Stimulated activated naive CD8-positive, alpha-beta T cell treated with anti-CD3 and anti-CD28 coated beads, Interleukin-15, Interleukin-2, amounts not matched to agents 100 ng/mL and 50 ng/mL, for 24 hours (primary cell): Measurements from ENCODE around the gene AFF2.

Experiments used
- H3K27ac Mint-ChIP-seq: one replicate; pipeline ENCODE4 v1.8.0; 2021; ENCODE audit warnings: mild to moderate bottlenecking, mixed read lengths
- H3K27me3 Mint-ChIP-seq: one replicate; pipeline ENCODE4 v1.8.0; 2021; ENCODE audit warnings: mixed read lengths
- H3K36me3 Mint-ChIP-seq: one replicate; pipeline ENCODE4 v1.8.0; 2021; ENCODE audit warnings: low read depth, mixed read lengths
- H3K4me1 Mint-ChIP-seq: one replicate; pipeline ENCODE4 v1.8.0; 2021; ENCODE audit warnings: low read depth, mixed read lengths
- H3K4me3 Mint-ChIP-seq: one replicate; pipeline ENCODE4 v1.8.0; 2021; ENCODE audit warnings: mild to moderate bottlenecking, mixed read lengths
- H3K9me3 Mint-ChIP-seq: one replicate; pipeline ENCODE4 v1.8.0; 2021; ENCODE audit warnings: mixed read lengths

Gene AFF2

DNA sequence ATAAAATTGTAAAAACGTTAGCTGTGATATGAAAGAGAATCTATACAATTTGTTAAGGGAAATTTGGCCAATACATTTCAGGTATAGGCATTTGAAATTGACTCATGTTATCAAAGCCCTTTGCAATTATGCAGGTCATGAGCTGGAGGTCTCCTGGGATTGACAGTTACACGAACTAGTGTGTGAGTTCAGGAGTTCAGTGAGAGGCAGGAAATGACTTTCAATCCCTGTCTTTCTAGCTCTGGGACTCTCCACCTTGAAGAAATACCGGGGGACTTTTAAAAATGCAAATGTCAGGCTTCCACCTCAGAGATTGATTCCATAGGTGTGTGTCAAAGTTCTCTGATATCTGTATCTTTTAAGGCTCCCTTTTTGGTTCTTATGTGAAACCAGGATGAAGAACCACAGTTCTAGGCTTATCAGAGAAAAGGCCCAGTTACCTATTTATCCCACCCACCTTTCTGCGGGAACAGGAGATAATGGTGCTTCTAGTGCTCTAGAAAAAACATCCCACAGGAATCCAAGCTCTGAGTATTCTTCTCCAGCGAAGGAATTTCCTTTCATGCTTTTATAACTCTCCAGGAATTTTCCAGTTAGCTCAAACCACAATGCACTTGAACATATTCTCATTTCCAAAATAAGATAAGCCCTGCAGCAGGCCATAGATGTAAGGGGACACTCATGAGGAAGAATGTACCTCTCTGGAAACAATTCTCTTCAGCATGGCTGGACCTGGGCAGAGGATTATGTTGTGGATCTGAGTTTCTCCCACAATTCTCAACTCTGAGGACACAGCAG lies 503.6 kb downstream of the AFF2 start:
- Mint-ChIP-seq H3K27me3 (no peaks in the 10 kb centered on the region), H3K4me1 (no peaks in the 10 kb centered on the region), H3K4me3 (no peak overlapping the region), H3K36me3 (no peaks in the 10 kb centered on the region), H3K27ac (no peak overlapping the region), H3K9me3 (no peaks in the 10 kb centered on the region)

DNA sequence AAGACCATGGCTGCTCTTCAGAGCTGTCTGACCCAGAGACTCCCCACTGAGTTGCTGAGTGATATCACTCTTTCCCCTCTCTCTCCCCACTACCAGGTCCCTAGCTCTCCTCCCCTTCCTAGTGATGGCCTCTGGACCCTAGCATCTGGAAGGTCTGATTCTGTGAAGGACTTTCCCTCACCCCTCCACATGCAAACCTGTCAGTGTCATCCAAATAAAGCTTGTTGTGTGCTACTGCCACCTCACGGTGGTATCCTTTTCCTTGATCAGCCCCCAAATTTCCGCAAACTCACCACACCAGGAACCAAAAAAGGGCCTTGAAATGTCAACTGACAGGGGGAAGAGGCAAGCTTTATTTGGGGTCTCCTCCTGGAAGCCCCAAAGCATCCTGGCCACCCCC lies 504.5 kb downstream of the AFF2 start:
- Mint-ChIP-seq H3K4me1 (no peaks in the 10 kb centered on the region), H3K36me3 (no peaks in the 10 kb centered on the region), H3K27me3 (no peaks in the 10 kb centered on the region), H3K9me3 (no peaks in the 10 kb centered on the region), H3K27ac (no peak overlapping the region), H3K4me3 (no peak overlapping the region)

DNA sequence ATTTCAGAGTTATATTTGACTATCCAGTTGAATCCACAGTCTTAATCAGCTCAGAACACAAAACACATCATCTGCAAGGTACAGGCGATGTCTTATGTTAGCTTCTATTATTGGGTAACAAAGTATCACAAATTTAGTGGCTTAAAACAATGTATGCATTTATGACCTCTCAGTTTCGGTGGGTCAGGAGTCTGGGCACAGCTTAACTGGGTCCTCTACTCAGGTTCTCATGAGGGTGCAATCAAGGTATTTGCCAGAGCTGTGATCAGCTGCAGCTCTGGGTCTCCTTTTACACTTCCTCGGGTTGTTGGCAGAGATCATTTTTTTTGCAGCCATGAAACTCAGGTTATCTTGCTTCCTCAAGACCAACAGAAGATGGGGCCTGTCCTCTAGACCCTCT lies 505.8 kb downstream of the AFF2 start:
- H3K9me3 Mint-ChIP-seq, result no peaks in the 10 kb centered on the region
- H3K27ac Mint-ChIP-seq, result no peak overlapping the region

DNA sequence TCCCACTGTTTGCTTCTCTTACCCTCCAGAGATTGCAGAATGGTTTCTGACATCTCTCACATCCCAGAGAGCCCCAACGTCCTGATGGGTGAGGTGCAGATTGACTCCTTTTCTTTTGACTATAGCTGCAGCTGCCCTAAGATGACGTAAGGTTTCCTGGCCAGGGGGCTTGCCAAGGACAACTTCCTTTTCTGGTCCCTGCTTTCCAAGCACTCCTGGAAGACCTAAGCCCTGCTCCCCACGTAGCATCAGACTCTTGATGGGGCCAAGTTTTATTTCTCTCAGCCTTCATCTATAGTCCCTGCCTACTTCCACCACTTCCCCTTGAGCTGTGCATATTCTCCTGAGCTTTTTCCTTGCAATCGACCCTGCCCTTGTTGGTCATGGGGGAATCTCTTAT lies 507.0 kb downstream of the AFF2 start:
- Mint-ChIP-seq H3K4me3 (no peak overlapping the region), H3K36me3 (no peaks in the 10 kb centered on the region), H3K9me3 (no peaks in the 10 kb centered on the region), H3K27ac (no peak overlapping the region), H3K27me3 (no peaks in the 10 kb centered on the region), H3K4me1 (no peaks in the 10 kb centered on the region)

More for the DNA sequence above, 505.8 kb downstream of the AFF2 start:
- no peaks in the 10 kb centered on the region for H3K27me3 Mint-ChIP-seq
- no peaks in the 10 kb centered on the region for H3K36me3 Mint-ChIP-seq
- no peak overlapping the region for H3K4me3 Mint-ChIP-seq
- H3K4me1 Mint-ChIP-seq, result no peaks in the 10 kb centered on the region

DNA sequence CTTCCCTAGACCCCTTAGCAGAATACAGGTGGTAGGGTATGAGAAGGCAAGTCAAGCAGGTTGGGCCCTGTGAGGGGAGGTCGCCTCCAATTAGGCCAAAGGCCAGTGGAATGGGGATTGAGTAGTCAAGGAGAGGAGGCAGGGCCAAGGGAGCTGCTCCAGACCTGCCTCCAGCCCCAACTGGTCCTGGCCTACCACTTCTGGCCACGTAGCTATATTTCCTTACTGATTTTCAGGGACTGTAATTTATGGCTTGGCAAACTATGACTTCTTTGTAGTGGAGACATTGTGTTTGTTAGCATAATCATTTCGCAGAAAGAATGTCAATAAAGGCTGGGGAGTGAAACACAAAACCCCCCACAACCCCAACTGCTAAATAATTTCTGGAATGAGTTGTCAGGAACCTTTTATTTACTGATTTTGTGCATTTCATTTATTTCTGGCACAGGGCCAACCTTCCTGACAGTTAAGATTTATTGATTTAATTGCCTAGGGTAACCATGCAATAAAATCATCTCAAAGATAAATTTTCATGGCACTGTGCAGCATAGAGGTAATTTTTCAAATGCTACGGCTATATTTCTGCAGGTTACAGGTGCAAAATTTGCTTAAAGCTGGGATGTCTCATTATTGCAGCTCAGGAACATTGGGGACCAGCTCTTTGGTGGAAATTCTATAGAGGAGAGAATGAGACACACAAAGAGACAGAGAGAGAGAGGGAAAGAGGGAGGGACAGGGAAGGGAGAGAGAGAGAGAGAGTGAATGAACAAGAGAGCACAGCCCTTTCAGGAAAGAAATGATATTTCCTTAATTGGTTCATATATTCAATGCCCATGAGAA lies 509.8 kb downstream of the AFF2 start:
- Mint-ChIP-seq H3K4me1 (no peaks in the 10 kb centered on the region), H3K9me3 (no peaks in the 10 kb centered on the region), H3K27me3 (no peaks in the 10 kb centered on the region), H3K4me3 (no peak overlapping the region), H3K27ac (no peak overlapping the region), H3K36me3 (no peaks in the 10 kb centered on the region)

DNA sequence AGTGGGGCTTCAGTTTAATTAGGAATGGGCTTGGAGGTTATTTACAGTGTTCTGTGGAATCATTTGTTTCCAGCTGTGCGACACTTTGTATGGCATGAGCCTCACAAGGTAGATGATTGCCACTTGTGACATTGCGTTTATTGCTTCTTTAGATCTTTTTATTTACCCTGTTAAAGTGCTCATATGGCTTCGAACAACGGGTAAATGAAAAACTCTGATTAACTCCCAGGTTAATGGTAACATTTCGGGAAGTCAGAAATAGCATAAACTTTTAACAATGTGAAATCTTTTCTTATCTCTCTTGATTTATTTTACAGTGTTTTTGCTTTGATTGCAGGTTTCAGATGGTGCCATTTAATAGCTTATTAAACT lies 510.4 kb downstream of the AFF2 start:
- no peaks in the 10 kb centered on the region for H3K36me3 Mint-ChIP-seq
- no peak overlapping the region for H3K27ac Mint-ChIP-seq
- H3K4me1 Mint-ChIP-seq, result no peaks in the 10 kb centered on the region
- no peak overlapping the region for H3K4me3 Mint-ChIP-seq
- H3K27me3 Mint-ChIP-seq, result no peaks in the 10 kb centered on the region
- no peaks in the 10 kb centered on the region for H3K9me3 Mint-ChIP-seq

DNA sequence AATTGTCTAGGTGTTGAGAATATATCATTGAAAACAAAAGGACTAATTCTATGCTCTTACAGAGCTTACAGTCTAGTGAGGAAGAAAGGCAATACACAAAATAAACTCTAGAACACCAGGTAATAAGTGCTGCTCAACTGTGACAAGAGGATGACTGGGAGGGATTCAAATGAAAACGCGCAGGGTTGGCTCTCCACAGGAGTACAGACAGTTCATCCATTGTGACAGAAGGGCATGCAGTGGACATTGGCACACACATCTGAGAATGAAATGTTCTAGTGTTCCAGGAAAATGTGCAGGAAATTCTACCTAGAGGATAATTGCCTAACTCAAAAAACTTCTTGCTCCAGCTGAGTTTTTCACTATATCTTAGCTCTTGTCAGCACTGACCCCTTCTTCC lies 512.7 kb downstream of the AFF2 start:
- Mint-ChIP-seq H3K27ac (no peak overlapping the region), H3K4me1 (no peaks in the 10 kb centered on the region), H3K36me3 (no peaks in the 10 kb centered on the region), H3K4me3 (no peak overlapping the region), H3K9me3 (no peaks in the 10 kb centered on the region), H3K27me3 (no peaks in the 10 kb centered on the region)

DNA sequence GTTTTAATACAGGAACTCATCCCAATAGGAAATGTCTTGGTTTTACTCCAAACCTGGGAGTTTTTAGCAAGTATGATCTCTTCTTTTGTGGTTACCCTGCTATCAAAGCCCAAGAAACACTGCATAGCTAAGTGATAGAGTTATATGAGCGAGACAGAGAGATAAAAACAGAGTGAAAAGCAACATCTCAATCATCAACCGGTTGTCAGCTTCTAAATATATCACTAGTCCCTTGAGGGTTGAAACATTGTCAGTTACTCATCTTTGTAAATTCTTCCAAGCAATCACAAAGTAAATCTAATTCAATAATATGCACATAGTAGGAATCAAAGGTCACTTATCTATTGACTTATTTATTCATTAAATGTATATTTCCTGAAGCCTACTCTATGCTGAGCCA lies 520.7 kb downstream of the AFF2 start:
- no peak overlapping the region for H3K4me3 Mint-ChIP-seq
- H3K4me1 Mint-ChIP-seq, result no peaks in the 10 kb centered on the region
- H3K27ac Mint-ChIP-seq, result no peak overlapping the region
- no peaks in the 10 kb centered on the region for H3K27me3 Mint-ChIP-seq
- H3K36me3 Mint-ChIP-seq, result no peaks in the 10 kb centered on the region
- H3K9me3 Mint-ChIP-seq, result no peaks in the 10 kb centered on the region

DNA sequence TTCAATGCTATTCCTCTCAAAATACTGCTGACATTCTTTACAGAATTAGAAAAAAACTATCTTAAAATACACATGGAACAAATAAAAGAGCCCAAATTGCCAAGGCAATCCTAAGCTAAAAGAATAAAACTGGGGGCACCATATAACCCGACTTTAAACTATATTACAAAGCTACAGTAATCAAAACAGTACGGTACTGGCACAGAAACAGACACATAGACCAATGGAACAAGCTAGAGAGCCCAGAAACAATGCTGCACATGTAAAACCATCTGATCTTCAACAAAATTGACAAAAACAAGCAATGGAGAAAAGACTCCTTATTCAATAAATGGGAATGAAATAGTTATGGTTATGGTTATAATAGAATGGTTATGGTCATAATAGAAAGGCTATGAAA lies 522.1 kb downstream of the AFF2 start:
- Mint-ChIP-seq H3K9me3 (no peaks in the 10 kb centered on the region), H3K36me3 (no peaks in the 10 kb centered on the region), H3K4me3 (no peak overlapping the region), H3K27ac (no peak overlapping the region), H3K4me1 (no peaks in the 10 kb centered on the region), H3K27me3 (no peaks in the 10 kb centered on the region)

DNA sequence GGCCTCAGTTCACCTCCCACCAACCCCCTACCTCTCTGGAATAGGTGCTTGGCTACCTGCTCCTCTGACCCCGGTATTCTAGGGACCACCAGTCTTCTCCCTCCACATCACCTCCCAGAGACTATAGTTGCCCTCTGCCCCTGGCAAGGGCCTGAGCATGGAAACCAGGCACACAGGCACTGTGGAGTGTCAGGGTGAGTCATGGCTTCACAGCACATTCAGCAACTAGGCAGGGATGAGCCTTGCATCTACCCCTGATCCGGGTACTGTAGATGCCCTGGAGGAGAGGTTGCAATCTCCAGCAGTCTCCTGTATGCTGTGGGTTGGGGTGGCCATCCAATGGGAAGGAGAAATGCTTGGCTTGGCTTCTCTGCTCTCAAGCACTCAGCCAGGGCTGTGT lies 532.0 kb downstream of the AFF2 start:
- Mint-ChIP-seq H3K4me1 (no peaks in the 10 kb centered on the region), H3K9me3 (no peaks in the 10 kb centered on the region), H3K27ac (no peak overlapping the region), H3K27me3 (no peaks in the 10 kb centered on the region), H3K36me3 (no peaks in the 10 kb centered on the region), H3K4me3 (no peak overlapping the region)

DNA sequence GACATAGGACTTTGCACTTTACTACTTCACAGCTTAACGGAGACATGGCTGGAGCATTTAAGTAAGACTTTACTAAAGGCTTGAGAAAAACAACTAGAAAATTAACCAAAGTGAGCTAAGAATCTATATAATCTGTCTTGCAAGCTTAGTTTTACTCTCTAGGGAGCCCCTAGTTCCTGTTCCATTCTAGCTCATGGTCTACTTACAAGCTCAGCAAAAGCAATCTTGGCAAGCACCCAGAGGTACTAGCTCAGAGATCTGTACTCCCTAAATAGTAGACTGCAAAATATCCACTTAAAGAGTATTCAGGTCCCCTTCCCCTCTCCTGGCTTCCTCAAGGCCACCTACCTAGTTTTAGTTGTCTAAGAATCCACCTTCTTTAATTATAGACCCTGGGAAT lies 535.7 kb downstream of the AFF2 start:
- H3K4me1 Mint-ChIP-seq, result no peaks in the 10 kb centered on the region
- H3K9me3 Mint-ChIP-seq, result no peaks in the 10 kb centered on the region
- H3K36me3 Mint-ChIP-seq, result no peaks in the 10 kb centered on the region
- no peak overlapping the region for H3K27ac Mint-ChIP-seq
- no peaks in the 10 kb centered on the region for H3K27me3 Mint-ChIP-seq
- H3K4me3 Mint-ChIP-seq, result no peak overlapping the region

DNA sequence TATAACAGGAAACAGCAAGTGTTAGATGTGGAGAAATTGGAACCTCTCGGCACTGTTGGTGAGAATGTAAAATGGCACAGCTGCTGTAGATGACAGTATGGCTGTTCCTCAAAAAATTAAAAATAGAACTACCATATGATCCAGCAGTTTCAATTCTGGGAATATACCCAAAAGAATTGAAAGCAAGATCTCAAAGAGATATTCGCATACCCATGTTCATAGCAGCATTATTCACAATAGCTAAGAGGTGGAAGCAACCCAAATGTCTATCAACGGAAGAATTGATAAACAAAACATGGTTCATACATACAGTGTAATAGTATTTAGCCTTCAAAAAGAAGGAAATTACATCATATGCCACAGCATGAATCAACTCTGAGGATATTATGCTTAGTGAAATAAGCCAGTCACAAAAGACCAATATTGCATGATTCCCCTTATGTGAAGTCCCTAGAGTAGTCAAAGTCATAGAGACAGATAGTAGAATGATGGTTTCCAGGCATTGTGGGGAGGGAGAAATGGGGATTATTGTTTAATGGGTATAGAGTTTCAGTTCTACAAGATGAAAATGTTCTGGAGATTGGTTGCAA lies 537.0 kb downstream of the AFF2 start:
- H3K36me3 Mint-ChIP-seq, result no peaks in the 10 kb centered on the region
- no peak overlapping the region for H3K4me3 Mint-ChIP-seq
- H3K27ac Mint-ChIP-seq, result no peak overlapping the region
- H3K9me3 Mint-ChIP-seq, result no peaks in the 10 kb centered on the region
- H3K4me1 Mint-ChIP-seq, result no peaks in the 10 kb centered on the region
- H3K27me3 Mint-ChIP-seq, result no peaks in the 10 kb centered on the region

DNA sequence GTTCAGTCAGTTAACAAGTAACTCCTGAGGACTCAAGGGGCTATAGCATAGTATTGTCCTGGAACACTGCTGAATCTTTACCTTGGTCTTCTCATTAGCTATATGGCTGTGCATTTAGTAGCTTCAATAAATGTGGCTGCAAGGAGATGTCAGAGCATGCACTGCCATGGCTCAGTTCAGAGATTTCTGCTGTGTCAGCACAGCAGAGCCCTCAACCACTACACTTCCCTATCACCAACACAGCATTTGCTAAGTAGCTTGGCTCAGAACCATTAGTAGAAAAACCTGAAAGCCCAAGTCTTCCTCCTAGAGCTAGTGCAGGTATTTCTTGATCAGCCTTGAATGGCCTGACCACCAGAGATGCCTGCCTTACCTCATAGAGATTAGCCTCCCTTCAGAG lies 538.6 kb downstream of the AFF2 start:
- Mint-ChIP-seq H3K27ac (no peak overlapping the region), H3K36me3 (no peaks in the 10 kb centered on the region), H3K9me3 (no peaks in the 10 kb centered on the region), H3K4me1 (no peaks in the 10 kb centered on the region), H3K4me3 (no peak overlapping the region), H3K27me3 (no peaks in the 10 kb centered on the region)

DNA sequence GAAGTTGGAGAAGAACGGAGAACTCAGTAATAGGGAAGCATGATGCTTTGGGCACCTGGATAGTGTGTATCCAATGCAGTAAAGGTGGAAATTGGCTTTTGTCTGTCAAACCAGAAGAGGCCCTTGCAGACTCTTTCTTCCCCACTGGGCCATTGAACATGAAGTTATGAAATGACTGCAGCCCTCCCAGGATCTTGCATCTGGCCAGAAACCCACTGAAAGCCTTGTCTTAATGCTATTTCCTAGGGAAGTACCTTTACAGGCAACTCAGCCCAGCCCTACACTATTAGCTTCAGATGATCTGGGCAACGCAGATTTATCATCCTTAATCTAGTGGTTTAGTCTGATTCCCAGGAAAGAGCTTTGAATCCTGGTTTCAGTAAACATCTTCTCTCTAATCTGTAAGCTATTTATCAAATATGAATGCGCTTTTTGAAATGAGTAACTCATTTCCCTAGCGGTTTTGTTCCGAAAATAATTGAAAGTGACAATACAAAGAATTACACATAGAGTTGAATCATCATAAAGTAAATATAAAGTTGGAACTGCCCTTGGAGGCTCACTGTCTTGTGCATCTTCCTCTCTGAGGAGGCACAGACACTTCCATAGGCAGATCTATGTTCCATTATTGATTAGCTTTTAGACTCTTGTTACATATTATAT lies 540.6 kb downstream of the AFF2 start:
- Mint-ChIP-seq H3K36me3 (no peaks in the 10 kb centered on the region), H3K4me3 (no peak overlapping the region)

DNA sequence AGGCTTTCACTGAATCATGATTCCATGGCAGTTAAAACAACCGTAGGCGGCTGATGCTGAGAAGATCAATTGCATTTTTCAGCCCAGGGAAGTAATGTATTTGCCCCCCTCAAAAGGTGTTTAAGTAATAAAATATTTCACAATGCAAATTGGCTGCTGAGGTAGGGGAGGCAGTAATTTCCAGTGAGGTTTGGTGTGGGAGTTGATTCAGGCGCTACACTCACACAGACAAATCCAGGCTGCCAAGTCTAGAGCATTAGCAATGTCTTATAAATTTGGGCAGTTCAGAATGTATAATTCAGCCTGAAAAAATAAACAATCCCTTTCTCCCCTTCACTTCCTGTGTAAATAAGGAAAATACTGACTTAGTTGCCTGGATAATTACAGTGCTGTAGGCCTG lies 543.0 kb downstream of the AFF2 start:
- Mint-ChIP-seq H3K4me1 (no peaks in the 10 kb centered on the region), H3K36me3 (no peaks in the 10 kb centered on the region), H3K27me3 (no peaks in the 10 kb centered on the region), H3K27ac (no peak overlapping the region), H3K9me3 (no peaks in the 10 kb centered on the region), H3K4me3 (no peak overlapping the region)

More for the DNA sequence above, 540.6 kb downstream of the AFF2 start:
- Mint-ChIP-seq H3K9me3 (no peaks in the 10 kb centered on the region), H3K27me3 (no peaks in the 10 kb centered on the region), H3K27ac (no peak overlapping the region), H3K4me1 (no peaks in the 10 kb centered on the region)
